SJSA1 (cell line): ENCODE measurements around the gene IFT80. TPM values are rescaled to one million over a fixed set of nuclear protein-coding genes. Genes with fewer than 3 reads are reported as not detected.

ENCODE experiments used
- DNase-seq, 2 experiments: peaks; one replicate each; pipeline ENCODE4 v3.0.0-alpha.2; 2015 to 2020; ENCODE audit warnings: low spot score in 2 of 2, low read depth in 1 of 2
- H3K27ac ChIP-seq: fragments of 250-450 bp; sonication (Bioruptor Pico); 2 replicates; pipeline ENCODE4 v1.5.1; 2020; ENCODE audit warnings: mild to moderate bottlenecking, moderate library complexity
- H3K27me3 ChIP-seq: fragments of 250-450 bp; sonication (Bioruptor Pico); replicated peaks from 2 replicates; pipeline ENCODE4 v1.5.1; 2020; ENCODE audit warnings: mild to moderate bottlenecking, moderate library complexity
- H3K36me3 ChIP-seq: fragments of 250-450 bp; sonication (Bioruptor Pico); 2 replicates; pipeline ENCODE4 v1.5.1; 2020; ENCODE audit warnings: mild to moderate bottlenecking
- H3K4me1 ChIP-seq: fragments of 250-450 bp; sonication (Bioruptor Pico); replicated peaks from 2 replicates; pipeline ENCODE4 v1.6.1; 2021; ENCODE audit warnings: mild to moderate bottlenecking
- H3K4me3 ChIP-seq: fragments of 250-450 bp; sonication (Bioruptor Pico); 2 replicates; pipeline ENCODE4 v1.5.1; 2020; ENCODE audit warnings: mild to moderate bottlenecking
- H3K9me3 ChIP-seq: fragments of 250-450 bp; sonication (Bioruptor Pico); replicated peaks from 2 replicates; pipeline ENCODE4 v1.5.1; 2020; ENCODE audit warnings: mild to moderate bottlenecking
- total RNA-seq: library from RNA; depleted of rRNA; stranded (reverse); fragments of >200 nt; shearing (Covaris generic); gene quantifications from 2 replicates; pipeline ENCODE4 v1.2.3, GENCODE V29; 2014

The IFT80 gene
- total RNA-seq, 1 experiment from 2014 or later, result 26.9 TPM

GRCh38 chr3:160412477-160412876 is 13.5 kb upstream of the IFT80 start:
- H3K4me1 ChIP-seq, result 0 out of 2 replicates have a peak, but pooled peaks cover 3% of the 10 kb centered on the region
- H3K4me3 ChIP-seq, result no peak overlapping the region
- H3K9me3 ChIP-seq, result no peaks in the 10 kb centered on the region
- no peaks in the 10 kb centered on the region for H3K27me3 ChIP-seq
- H3K36me3 ChIP-seq, result peaks cover 97% of the 10 kb centered on the region
- no peak overlapping the region for H3K27ac ChIP-seq
- DNase-seq, result no peak

- no peaks in the 10 kb centered on the region for H3K9me3 ChIP-seq
- H3K27me3 ChIP-seq, result no peaks in the 10 kb centered on the region
- peaks cover 17% of the 10 kb centered on the region for H3K4me1 ChIP-seq
- no peak overlapping the region for H3K4me3 ChIP-seq
- no peak overlapping the region for H3K27ac ChIP-seq
- peaks cover 97% of the 10 kb centered on the region for H3K36me3 ChIP-seq
- no peak for DNase-seq
Measured at GRCh38 chr3:160409812-160410610, 11.0 kb upstream of the IFT80 start.

GRCh38 chr3:160403796-160404470 is 4.9 kb upstream of the IFT80 start:
- peak overlapping the region; percentile 61 for H3K4me3 ChIP-seq
- H3K27ac ChIP-seq, result peak overlapping the region; percentile 90
- peak in 1 of 2 experiments; percentile 60 for DNase-seq
- H3K27me3 ChIP-seq, result no peaks in the 10 kb centered on the region
- H3K4me1 ChIP-seq, result peaks cover 21% of the 10 kb centered on the region
- no peaks in the 10 kb centered on the region for H3K9me3 ChIP-seq
- H3K36me3 ChIP-seq, result peaks cover 94% of the 10 kb centered on the region

- Histone ChIP-seq H3K4me1 (peaks cover 25% of the 10 kb centered on the region), H3K27me3 (no peaks in the 10 kb centered on the region), H3K36me3 (peaks cover 86% of the 10 kb centered on the region), H3K27ac (peak overlapping the region; percentile 90), H3K9me3 (no peaks in the 10 kb centered on the region), H3K4me3 (peak overlapping the region; percentile 61)
- DNase-seq, result peak in 1 of 2 experiments; percentile 53
Measured at GRCh38 chr3:160403028-160403545, 4.1 kb upstream of the IFT80 start.

GRCh38 chr3:160402221-160403027 is 3.4 kb upstream of the IFT80 start:
- H3K27me3 ChIP-seq, result no peaks in the 10 kb centered on the region
- H3K4me1 ChIP-seq, result peaks cover 25% of the 10 kb centered on the region
- H3K9me3 ChIP-seq, result no peaks in the 10 kb centered on the region
- H3K36me3 ChIP-seq, result peaks cover 79% of the 10 kb centered on the region
- H3K27ac ChIP-seq, result peak overlapping the region; percentile 90
- DNase-seq, result peak in 1 of 2 experiments; percentile 49
- H3K4me3 ChIP-seq, result peak overlapping the region; percentile 61

GRCh38 chr3:160401291-160402095 is 2.5 kb upstream of the IFT80 start:
- Histone ChIP-seq H3K9me3 (no peaks in the 10 kb centered on the region), H3K36me3 (peaks cover 70% of the 10 kb centered on the region), H3K27ac (peak overlapping the region; percentile 90), H3K4me3 (peak overlapping the region; percentile 61), H3K27me3 (no peaks in the 10 kb centered on the region), H3K4me1 (peaks cover 19% of the 10 kb centered on the region)
- peak; percentile 53 to 75 for DNase-seq

GRCh38 chr3:160400702-160401150 is 1.7 kb upstream of the IFT80 start:
- Histone ChIP-seq H3K27me3 (no peaks in the 10 kb centered on the region), H3K9me3 (no peaks in the 10 kb centered on the region), H3K27ac (peak overlapping the region; percentile 90), H3K4me3 (peak overlapping the region; percentile 61), H3K4me1 (peaks cover 13% of the 10 kb centered on the region), H3K36me3 (peaks cover 62% of the 10 kb centered on the region)
- DNase-seq, result peak in 1 of 2 experiments; percentile 55

GRCh38 chr3:160400030-160400701 is 1.1 kb upstream of the IFT80 start:
- Histone ChIP-seq H3K27ac (peak overlapping the region; percentile 90), H3K9me3 (no peaks in the 10 kb centered on the region), H3K36me3 (peaks cover 57% of the 10 kb centered on the region), H3K4me3 (peak overlapping the region; percentile 61), H3K27me3 (no peaks in the 10 kb centered on the region), H3K4me1 (peaks cover 12% of the 10 kb centered on the region)
- peak in 1 of 2 experiments; percentile 50 for DNase-seq

GRCh38 chr3:160398820-160399124 is 253 bp downstream of the IFT80 start:
- H3K27ac ChIP-seq, result peak overlapping the region; percentile 90
- H3K27me3 ChIP-seq, result no peaks in the 10 kb centered on the region
- H3K4me1 ChIP-seq, result peaks cover 4% of the 10 kb centered on the region

GRCh38 chr3:160395297-160395696 is 3.7 kb downstream of the IFT80 start:
- DNase-seq, result peak in 1 of 2 experiments; percentile 6
- H3K4me3 ChIP-seq, result no peak overlapping the region
- peaks cover 8% of the 10 kb centered on the region for H3K36me3 ChIP-seq
- no peaks in the 10 kb centered on the region for H3K9me3 ChIP-seq
- no peak overlapping the region for H3K27ac ChIP-seq
- no peaks in the 10 kb centered on the region for H3K27me3 ChIP-seq
- peaks cover 4% of the 10 kb centered on the region for H3K4me1 ChIP-seq

More at GRCh38 chr3:160398820-160399124, 253 bp downstream of the IFT80 start:
- Histone ChIP-seq H3K36me3 (peaks cover 43% of the 10 kb centered on the region), H3K4me3 (peak overlapping the region; percentile 61), H3K9me3 (no peaks in the 10 kb centered on the region)
- DNase-seq, result no peak

GRCh38 chr3:160394009-160394392 is 5.0 kb downstream of the IFT80 start:
- no peak for DNase-seq
- Histone ChIP-seq H3K4me1 (peaks cover 4% of the 10 kb centered on the region), H3K9me3 (no peaks in the 10 kb centered on the region), H3K27me3 (no peaks in the 10 kb centered on the region), H3K27ac (no peak overlapping the region), H3K36me3 (no peaks in the 10 kb centered on the region), H3K4me3 (no peak overlapping the region)

GRCh38 chr3:160393346-160394008 is 5.5 kb downstream of the IFT80 start:
- H3K27ac ChIP-seq, result no peak overlapping the region
- no peak for DNase-seq
- no peaks in the 10 kb centered on the region for H3K36me3 ChIP-seq
- H3K4me1 ChIP-seq, result peaks cover 4% of the 10 kb centered on the region
- no peak overlapping the region for H3K4me3 ChIP-seq
- H3K9me3 ChIP-seq, result no peaks in the 10 kb centered on the region
- H3K27me3 ChIP-seq, result no peaks in the 10 kb centered on the region
